Measurements from ENCODE around the gene MDFI. TPM values are rescaled to one million over a fixed set of nuclear protein-coding genes. Genes with fewer than 3 reads are reported as not detected.

The MDFI gene
- total and polyA plus RNA-seq, 9 of the 15 experiments (the other 6 are each of a cell fraction or from before 2014, with no cell fraction given) = not detected

DNA sequence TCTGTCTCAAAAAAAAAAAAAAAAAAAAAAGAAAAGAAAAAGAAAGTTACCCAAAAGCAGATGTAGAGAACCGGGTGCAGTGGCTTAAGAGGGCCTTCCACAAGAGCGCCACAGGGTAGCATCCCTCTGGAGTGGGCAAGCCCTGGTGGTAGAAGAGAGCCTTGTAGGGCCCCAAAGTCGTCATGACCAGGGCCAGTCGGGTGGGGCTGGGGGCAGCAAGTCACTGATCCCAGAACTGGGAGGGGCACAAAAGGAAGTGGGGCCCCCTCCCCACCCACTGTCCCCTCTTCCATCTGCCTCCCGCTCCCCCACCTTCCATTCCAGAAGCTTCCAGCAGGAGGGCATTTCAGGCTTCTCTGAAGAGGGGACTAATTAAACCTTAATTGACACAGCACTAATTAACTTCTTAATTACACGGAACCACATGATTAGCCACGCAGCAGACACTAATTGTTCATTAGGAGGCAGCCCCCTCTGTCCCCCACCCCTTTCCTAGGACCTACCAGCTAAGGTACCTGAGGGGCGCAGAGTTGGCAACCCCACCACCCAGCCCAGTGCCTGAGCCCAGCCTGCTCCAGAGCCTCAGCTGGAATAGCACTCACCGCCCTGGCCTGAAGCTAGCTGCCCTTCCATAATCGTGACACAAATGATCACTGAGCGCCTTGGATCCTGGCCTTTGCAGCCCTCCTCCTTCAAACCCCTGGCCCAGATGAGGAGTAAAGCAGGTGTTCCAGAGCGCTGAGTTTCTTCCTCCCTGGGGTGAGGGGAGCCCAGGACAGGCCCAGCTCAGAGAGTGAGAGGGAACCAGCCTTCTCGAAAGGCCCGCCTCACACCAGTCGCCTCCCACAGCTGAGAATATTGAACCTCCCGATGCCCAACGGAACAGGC, 34.8 kb downstream of the MDFI start:
- intact Hi-C loops (cut with micrococcal nuclease) = no loop called here
- H3K36me3 ChIP-seq (ENCODE audit: control insufficient read depth, insufficient read depth, low read length) = no peaks in the 10 kb centered on the region
- TF ChIP-seq MED1 (CRISPR knock-in tag; IDR thresholded peaks at IDR 0.05; ENCODE audit: borderline replicate concordance) = no peak
- TF ChIP-seq, protein P1, sequence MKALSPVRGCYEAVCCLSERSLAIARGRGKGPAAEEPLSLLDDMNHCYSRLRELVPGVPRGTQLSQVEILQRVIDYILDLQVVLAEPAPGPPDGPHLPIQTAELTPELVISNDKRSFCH (CRISPR knock-in tag; IDR thresholded peaks at IDR 0.05) = no peak
- TF ChIP-seq, protein P1 (tag; IDR thresholded peaks at IDR 0.05) = no peak
- TF ChIP-seq, protein P2, sequence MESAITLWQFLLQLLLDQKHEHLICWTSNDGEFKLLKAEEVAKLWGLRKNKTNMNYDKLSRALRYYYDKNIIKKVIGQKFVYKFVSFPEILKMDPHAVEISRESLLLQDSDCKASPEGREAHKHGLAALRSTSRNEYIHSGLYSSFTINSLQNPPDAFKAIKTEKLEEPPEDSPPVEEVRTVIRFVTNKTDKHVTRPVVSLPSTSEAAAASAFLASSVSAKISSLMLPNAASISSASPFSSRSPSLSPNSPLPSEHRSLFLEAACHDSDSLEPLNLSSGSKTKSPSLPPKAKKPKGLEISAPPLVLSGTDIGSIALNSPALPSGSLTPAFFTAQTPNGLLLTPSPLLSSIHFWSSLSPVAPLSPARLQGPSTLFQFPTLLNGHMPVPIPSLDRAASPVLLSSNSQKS (CRISPR knock-in tag; IDR thresholded peaks at IDR 0.05) = no peak
- no peak for TF ChIP-seq SIN3A (IDR thresholded peaks at IDR 0.05; ENCODE audit: borderline replicate concordance in 2 of 2, control insufficient read depth in 1 of 2, low read depth in 2 of 2, low read length in 2 of 2)
- no peak for TF ChIP-seq HDAC1 (IDR thresholded peaks at IDR 0.05)
- no peaks in the 10 kb centered on the region for H3K79me2 ChIP-seq (ENCODE audit: control insufficient read depth, insufficient read depth, low read length)
- no peak; the same call in 2 of the 3 replicates for ATAC-seq
- peaks cover 0 to 3% of the 10 kb centered on the region in 2 experiments; a peak in 1 of 5 replicates for H3K4me1 ChIP-seq (replicated peaks in 1 of 2; ENCODE audit: control insufficient read depth in 2 of 2, insufficient read depth in 2 of 2, low read length in 2 of 2)
- no peak for DNase-seq (ENCODE audit: extremely low read depth in 1 of 4, low spot score in 3 of 4)
- CTCF ChIA-PET (ENCODE audit: low intra/inter-chr PET ratio) = no interaction called here
- no peak overlapping the region for H3K4me3 ChIP-seq
- POLR2A ChIA-PET = interaction anchor here (0.6 to 1.3 kb wide), 6 partner anchors 15 to 554 kb away, joined by 3 to 4 read pairs (median 4); no protein-coding TSS in a partner anchor
- no peak overlapping the region for H3K9ac ChIP-seq (ENCODE audit: insufficient read depth in 1 of 2, low read depth in 2 of 2, low read length in 2 of 2)
- no peak overlapping the region for H2AFZ ChIP-seq (ENCODE audit: low read depth, low read length)
- peaks cover 4% of the 10 kb centered on the region; the same call in 1 of the 2 replicates for H4K20me1 ChIP-seq (replicated peaks; ENCODE audit: control insufficient read depth, insufficient read depth, low read length)
- BruUV-seq (replicated peaks) = no TSS peak
- no peaks in the 10 kb centered on the region for H3K9me3 ChIP-seq (replicated peaks; ENCODE audit: control insufficient read depth, insufficient read depth, low read depth, low read length)
- peaks cover 28 to 59% of the 10 kb centered on the region in 2 experiments; a peak in 4 of 5 replicates for H3K27me3 ChIP-seq (ENCODE audit: control insufficient read depth in 2 of 2, insufficient read depth in 2 of 2, low read length in 2 of 2)
- FAIRE-seq = no peak
- 2% methylated on average over 17 of the region's 17 CpGs for whole genome bisulfite sequencing (ENCODE audit: insufficient coverage, low coverage, missing lambda C conversion rate)
- no peak overlapping the region for H3K27ac ChIP-seq (ENCODE audit: extremely low read depth, low read depth, low read length)
- H3K4me2 ChIP-seq (ENCODE audit: insufficient read depth, low read length) = no peak overlapping the region
- H3K9me1 ChIP-seq (ENCODE audit: control insufficient read depth, insufficient read depth, low read length) = no peaks in the 10 kb centered on the region
- in situ Hi-C loops (cut with MboI) = no loop called here
